Urinary bladder (tissue), 4 donors: ENCODE measurements around the gene ADAM15. TPM values are rescaled to one million over a fixed set of nuclear protein-coding genes. Genes with fewer than 3 reads are reported as not detected.

Experiments
- DNase-seq: peaks from one replicate; pipeline ENCODE4 v3.0.0-alpha.2; 2015; ENCODE audit errors: extremely low spot score
- H3K27ac ChIP-seq: one replicate; pipeline ENCODE4 v1.5.1; 2013; ENCODE audit warnings: low read depth, mild to moderate bottlenecking, moderate library complexity
- H3K36me3 ChIP-seq: one replicate; pipeline ENCODE4 v1.6.1; 2013; ENCODE audit warnings: mild to moderate bottlenecking, moderate library complexity; ENCODE audit not compliant: insufficient read depth
- H3K4me1 ChIP-seq: one replicate; pipeline ENCODE4 v1.6.1; 2013; ENCODE audit warnings: mild to moderate bottlenecking, moderate library complexity; ENCODE audit not compliant: insufficient read depth
- H3K4me3 ChIP-seq: one replicate; pipeline ENCODE4 v1.5.1; 2013; ENCODE audit warnings: low read depth, low read length
- WGBS: extraction: QIAGEN DNeasy Blood & Tissue Kit; methylation state at CpG from one replicate; pipeline ENCODE4 v1.1.7; 2013; 5-methylcytosine and 5-hydroxymethylcytosine counted together
- polyA plus RNA-seq: library from polyadenylated mRNA; stranded (reverse); fragments of 200-250 nt; gene quantifications from one replicate; pipeline ENCODE4 v1.2.3, GENCODE V29; 2013
- total RNA-seq: library from RNA; depleted of rRNA; stranded (reverse); fragments of >200 nt; gene quantifications from one replicate; pipeline ENCODE4 v1.2.3, GENCODE V29; 2014
- donor health status: healthy with polysubstance abuse.
- donor health status: healthy.

The ADAM15 gene
- total and polyA plus RNA-seq, 2 donors: 38.3 to 118 TPM

DNA sequence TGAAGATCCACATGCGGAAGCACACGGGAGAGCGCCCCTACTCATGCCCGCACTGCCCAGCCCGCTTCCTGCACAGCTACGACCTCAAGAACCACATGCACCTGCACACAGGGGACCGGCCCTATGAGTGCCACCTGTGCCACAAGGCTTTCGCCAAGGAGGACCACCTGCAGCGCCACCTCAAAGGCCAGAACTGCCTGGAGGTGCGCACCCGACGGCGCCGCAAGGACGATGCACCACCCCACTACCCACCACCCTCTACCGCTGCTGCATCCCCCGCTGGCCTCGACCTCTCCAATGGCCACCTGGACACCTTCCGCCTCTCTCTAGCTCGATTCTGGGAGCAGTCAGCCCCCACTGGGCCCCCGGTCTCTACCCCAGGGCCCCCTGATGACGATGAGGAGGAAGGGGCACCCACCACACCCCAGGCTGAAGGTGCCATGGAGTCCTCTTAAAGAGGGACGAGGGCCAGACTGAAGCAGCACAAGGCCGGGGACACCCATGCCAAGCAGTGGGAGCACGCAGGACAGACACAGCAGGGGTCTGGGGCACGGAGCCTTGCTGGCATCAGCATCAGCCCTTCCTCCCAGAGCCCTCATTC, 34.8 kb upstream of the ADAM15 start:
- Histone ChIP-seq H3K4me3 (no peak overlapping the region), H3K4me1 (peaks cover 2% of the 10 kb centered on the region), H3K36me3 (no peaks in the 10 kb centered on the region), H3K27ac (peak overlapping the region; percentile 80)
- no peak for DNase-seq
- 88% methylated on average over 26 of the region's 26 CpGs for WGBS

- WGBS: 3% methylated on average over 49 of the region's 49 CpGs
- no peaks in the 10 kb centered on the region for H3K36me3 ChIP-seq
- H3K4me3 ChIP-seq: peak overlapping the region; percentile 34
- peaks cover 2% of the 10 kb centered on the region for H3K4me1 ChIP-seq
- DNase-seq: peak; percentile 59
- H3K27ac ChIP-seq: peak overlapping the region; percentile 80
Measured at GRCh38 chr1:155017041-155017945, 33.8 kb upstream of the ADAM15 start.

- Histone ChIP-seq H3K27ac (peak overlapping the region; percentile 80), H3K4me3 (no peak overlapping the region), H3K4me1 (peaks cover 2% of the 10 kb centered on the region), H3K36me3 (no peaks in the 10 kb centered on the region)
- DNase-seq: no peak
- 55% methylated on average over 6 of the region's 6 CpGs for WGBS
Measured at GRCh38 chr1:155017946-155018316, 33.2 kb upstream of the ADAM15 start.

- 82% methylated on average over 8 of the region's 8 CpGs for WGBS
- H3K4me3 ChIP-seq: no peak overlapping the region
- DNase-seq: no peak
- H3K36me3 ChIP-seq: no peaks in the 10 kb centered on the region
- H3K4me1 ChIP-seq: no peaks in the 10 kb centered on the region
- H3K27ac ChIP-seq: no peak overlapping the region
Measured at GRCh38 chr1:155018617-155019348, 32.3 kb upstream of the ADAM15 start.

- no peak overlapping the region for H3K27ac ChIP-seq
- WGBS: 81% methylated on average over 11 of the region's 11 CpGs
- no peak for DNase-seq
- H3K36me3 ChIP-seq: no peaks in the 10 kb centered on the region
- no peak overlapping the region for H3K4me3 ChIP-seq
- H3K4me1 ChIP-seq: no peaks in the 10 kb centered on the region
Measured at GRCh38 chr1:155019377-155020245, 31.5 kb upstream of the ADAM15 start.

DNA sequence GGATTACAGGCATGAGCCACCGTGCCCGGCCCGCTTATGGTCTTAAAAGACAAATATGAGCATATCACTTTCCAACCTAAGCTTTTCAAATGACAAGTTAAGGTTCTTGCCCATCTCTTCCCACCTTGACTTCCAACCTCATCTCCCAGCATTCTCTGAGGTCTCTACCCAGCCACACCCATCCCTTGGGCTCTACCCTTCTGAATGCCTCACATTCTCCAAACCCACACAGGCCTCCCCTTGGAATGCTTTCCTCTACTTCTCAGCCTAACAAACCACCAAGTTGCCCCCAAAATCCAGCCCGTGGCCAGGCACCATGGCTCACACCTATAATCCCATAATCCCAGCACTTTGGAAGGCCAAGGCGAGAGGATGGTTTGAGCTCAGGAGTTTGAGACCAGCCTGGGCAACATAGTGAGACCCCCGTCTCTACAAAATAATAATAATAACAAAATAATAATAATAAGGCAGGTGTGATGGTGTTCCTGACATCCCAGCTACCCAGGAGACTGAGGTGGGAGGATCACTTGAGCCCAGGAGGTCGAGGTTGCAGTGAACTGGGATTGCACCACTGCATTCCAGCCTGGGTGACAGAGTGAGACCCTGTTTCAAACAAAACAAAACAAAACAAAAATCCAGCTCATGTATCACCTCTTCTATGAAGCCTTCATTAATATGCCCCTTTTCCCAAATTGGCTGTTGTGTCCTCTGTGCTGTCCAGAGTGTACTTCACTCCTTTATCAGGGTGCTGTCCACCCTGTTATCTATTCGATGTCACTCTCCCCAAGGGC, 28.8 kb upstream of the ADAM15 start:
- 78% methylated on average over 8 of the region's 8 CpGs for WGBS
- Histone ChIP-seq H3K4me1 (no peaks in the 10 kb centered on the region), H3K27ac (no peak overlapping the region), H3K36me3 (no peaks in the 10 kb centered on the region), H3K4me3 (no peak overlapping the region)
- DNase-seq: no peak

DNA sequence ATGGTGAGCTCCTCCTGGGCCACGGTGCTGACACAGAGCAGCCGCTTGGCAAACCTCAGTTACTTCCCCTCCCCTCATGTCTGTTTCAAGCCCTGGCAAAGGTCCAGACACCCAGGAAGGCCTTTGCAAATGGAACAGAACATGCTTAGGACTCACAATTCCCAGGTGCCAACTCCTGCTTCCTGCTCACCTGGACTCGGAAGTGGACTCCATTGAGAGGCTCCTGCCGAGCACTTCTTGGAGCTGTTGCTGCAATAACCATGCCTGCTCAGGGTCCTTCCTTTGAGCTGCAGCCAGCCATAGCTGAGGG, 28.2 kb upstream of the ADAM15 start:
- 63% methylated on average over 4 of the region's 4 CpGs for WGBS
- Histone ChIP-seq H3K27ac (no peak overlapping the region), H3K4me3 (no peak overlapping the region), H3K36me3 (no peaks in the 10 kb centered on the region), H3K4me1 (no peaks in the 10 kb centered on the region)
- DNase-seq: no peak

DNA sequence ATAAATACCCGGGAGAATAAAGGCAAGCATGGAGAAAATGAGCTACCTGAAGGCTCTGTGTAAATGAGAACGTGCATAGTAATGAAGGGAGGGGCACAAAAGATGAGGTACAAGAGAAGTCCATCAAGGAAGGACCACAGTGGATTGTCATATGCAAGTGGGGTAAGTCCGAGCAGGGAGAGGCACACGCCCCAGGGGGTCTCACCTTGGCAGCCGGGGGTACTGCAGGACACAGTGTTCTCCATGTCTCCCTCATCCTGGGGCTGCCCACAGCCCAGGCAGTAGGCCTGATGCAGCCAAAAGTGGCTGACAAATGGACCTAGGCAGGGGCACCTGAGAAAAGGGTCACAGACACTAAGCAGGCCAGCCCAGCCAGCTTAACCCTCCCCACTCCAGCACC, 27.5 kb upstream of the ADAM15 start:
- 81% methylated on average over 5 of the region's 5 CpGs for WGBS
- no peak for DNase-seq
- no peak overlapping the region for H3K4me3 ChIP-seq
- no peaks in the 10 kb centered on the region for H3K4me1 ChIP-seq
- no peaks in the 10 kb centered on the region for H3K36me3 ChIP-seq
- no peak overlapping the region for H3K27ac ChIP-seq

DNA sequence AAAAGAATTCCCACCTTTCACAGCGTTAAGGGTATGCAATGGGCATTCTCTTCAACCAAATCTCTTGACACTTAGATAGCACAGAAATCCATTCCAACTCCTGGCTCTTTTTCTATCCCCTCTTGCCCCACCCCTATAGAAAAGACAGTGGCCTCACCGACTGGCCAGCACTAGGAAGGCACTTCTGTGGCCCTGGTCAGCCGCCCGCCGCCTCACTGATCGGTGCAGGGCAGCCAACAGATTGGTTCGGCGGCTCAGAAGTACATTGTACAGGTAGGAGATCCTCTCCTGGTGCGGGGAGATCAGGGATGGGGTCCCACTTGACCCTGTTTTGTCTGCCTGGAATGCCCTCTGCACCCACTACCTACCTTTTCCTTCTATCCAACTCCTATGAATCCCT, 26.8 kb upstream of the ADAM15 start:
- 84% methylated on average over 9 of the region's 9 CpGs for WGBS
- H3K27ac ChIP-seq: no peak overlapping the region
- H3K4me1 ChIP-seq: no peaks in the 10 kb centered on the region
- no peak for DNase-seq
- no peak overlapping the region for H3K4me3 ChIP-seq
- no peaks in the 10 kb centered on the region for H3K36me3 ChIP-seq

- Histone ChIP-seq H3K27ac (no peak overlapping the region), H3K4me1 (no peaks in the 10 kb centered on the region)
Measured at GRCh38 chr1:155026154-155026553, 25.0 kb upstream of the ADAM15 start.

GRCh38 chr1:155026588-155026987, 24.5 kb upstream of the ADAM15 start:
- Histone ChIP-seq H3K4me1 (no peaks in the 10 kb centered on the region), H3K4me3 (no peak overlapping the region), H3K27ac (no peak overlapping the region), H3K36me3 (no peaks in the 10 kb centered on the region)
- no peak for DNase-seq
- 85% methylated on average over 6 of the region's 6 CpGs for WGBS

More at GRCh38 chr1:155026154-155026553, 25.0 kb upstream of the ADAM15 start:
- 64% methylated on average over 9 of the region's 9 CpGs for WGBS
- H3K4me3 ChIP-seq: no peak overlapping the region
- no peak for DNase-seq
- H3K36me3 ChIP-seq: no peaks in the 10 kb centered on the region

DNA sequence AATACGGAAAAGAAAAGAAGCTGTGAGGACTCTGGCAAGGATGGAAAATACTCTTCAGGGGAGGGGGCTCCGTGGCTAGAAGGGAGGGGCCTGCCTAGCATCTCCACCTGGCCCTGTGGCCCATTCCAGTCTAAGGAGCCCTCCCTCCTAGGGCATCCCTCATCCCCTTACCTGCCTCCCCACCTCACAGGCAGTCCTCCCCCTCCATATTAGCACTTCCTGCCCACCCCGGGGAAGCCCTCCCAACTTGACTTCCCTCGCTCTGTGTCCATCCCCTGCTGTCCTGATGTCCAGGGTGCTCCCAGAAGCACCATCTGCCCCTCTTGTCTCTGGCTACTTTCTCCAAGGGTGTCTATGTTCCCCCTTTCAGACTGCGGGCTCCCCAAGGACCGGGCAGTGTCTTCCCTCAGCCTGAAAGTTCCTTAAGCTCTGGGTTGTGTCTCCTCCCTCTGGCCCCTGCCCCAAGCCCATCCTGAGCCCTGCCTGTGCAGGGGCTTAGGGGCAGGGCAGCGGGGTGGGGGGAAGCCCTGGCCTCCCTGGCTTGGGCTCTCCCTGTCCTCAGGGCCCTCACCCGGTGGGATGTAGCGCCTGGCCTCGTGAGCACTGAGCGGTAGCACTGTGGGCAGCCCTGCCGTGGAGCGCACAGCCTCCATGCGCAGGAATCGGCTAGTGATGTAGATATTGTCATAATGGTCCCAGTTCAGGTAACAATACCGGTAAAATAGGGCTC, 21.4 kb upstream of the ADAM15 start:
- H3K36me3 ChIP-seq: no peaks in the 10 kb centered on the region
- no peaks in the 10 kb centered on the region for H3K4me1 ChIP-seq
- DNase-seq: no peak
- H3K4me3 ChIP-seq: no peak overlapping the region
- WGBS: 81% methylated on average over 16 of the region's 16 CpGs
- H3K27ac ChIP-seq: no peak overlapping the region
